GM12892 (cell line): Measurements from ENCODE around the gene SLC4A2.

ENCODE experiments used
- POLR2A ChIP-seq: IDR thresholded peaks from 2 replicates; pipeline ENCODE4 v1.6.1; 2011; ENCODE audit warnings: low read depth, low read length, control low read depth
- POLR2AphosphoS5 ChIP-seq: IDR thresholded peaks from 2 replicates; pipeline ENCODE4 v1.6.1; 2011; ENCODE audit warnings: low read depth, low read length, control low read depth
- TAF1 ChIP-seq: IDR thresholded peaks from 2 replicates; pipeline ENCODE4 v1.6.1; 2011; ENCODE audit warnings: low read depth, mild to moderate bottlenecking, control low read depth, low read length, borderline replicate concordance

DNA sequence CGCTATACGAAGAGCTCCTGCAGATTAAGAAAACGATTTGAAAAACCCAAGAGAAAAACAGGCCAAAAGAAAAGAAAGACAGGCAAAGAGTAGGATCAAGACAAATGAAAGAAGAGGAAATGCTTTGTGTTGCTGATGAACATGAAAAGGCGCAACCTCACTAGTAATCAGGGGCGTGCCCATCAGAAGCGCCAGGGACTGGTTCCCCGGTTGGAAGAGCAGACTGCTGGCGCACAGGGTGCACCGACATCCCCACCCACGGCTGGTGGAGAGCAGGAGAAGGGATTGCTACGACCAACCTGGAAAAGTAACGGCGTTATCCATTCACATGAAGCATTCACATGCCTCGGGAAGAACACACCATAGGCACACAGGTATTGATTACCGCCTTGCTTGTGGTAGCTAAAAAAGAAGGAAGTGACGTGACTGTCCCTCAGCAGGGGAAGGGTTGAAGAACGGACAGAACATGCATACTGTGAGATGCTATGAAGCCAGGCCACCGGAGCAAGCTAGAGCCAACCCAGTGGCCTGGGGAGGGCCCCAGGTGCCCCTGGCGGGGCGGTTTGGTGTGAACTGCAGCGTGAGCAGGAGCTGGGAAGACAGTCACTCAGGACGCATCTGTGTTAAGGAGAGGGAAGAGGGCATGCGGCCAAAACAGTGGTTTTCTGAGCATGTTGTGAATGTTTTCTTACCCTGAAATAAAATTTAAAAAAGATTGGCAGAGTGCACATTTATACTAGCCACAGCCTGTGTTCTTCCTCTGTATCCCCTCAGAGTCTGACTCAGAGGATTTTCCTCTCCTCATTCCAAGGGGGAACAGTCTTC is 45.2 kb downstream of the SLC4A2 start:
- TF ChIP-seq POLR2A: no peak
- TF ChIP-seq POLR2AphosphoS5: no peak
- TF ChIP-seq TAF1: no peak
